Esophagus squamous epithelium (tissue), 4 donors: ENCODE data around the gene RABAC1.

Experiments
- CTCF ChIP-seq, 6 experiments: fragments of 450-650 bp in 4 of 6; fragments of 200-600 bp in 2 of 6; sonication (generic) in 2 of 6; IDR thresholded peaks; one replicate each; pipeline ENCODE4 v1.5.1; 2016 to 2019; ENCODE audit warnings: antibody characterized with exemption in 6 of 6, mild to moderate bottlenecking in 4 of 6, moderate library complexity in 4 of 6
- POLR2A ChIP-seq, 4 donors: fragments of 450-650 bp; IDR thresholded peaks; one replicate each; pipeline ENCODE4 v1.6.1; 2017; ENCODE audit warnings: antibody characterized with exemption in 4 of 4, mild to moderate bottlenecking in 4 of 4, moderate library complexity in 3 of 4

DNA sequence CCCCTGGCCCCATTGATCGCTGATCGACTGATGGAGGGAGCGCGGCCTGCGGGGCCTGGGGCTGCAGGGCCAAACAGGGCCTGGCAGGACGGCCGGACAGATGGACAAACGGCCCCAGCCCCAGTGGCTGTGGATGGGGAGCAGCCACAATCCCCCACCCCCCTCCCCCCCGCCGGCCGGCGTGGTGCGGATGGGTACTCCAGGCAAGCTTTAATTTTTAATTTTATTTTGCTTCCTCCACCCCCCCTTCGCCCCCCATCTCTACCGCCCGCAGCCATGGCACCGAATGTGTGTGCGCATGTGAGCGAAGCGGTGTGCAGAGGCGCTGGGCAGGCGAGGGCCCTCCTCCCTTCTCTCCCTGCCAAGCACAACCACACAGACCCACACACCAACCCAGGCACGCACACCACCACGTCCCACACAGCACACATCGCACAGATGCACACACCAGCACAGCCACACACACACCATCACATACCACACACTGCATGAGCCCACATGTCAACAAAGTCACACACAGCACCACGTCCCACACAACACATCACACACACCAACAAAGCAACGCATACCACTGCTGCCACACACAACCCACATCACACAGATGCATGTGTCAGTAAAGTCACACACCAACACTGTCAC, 43.2 kb downstream of the RABAC1 start:
- TF ChIP-seq CTCF (IDR thresholded peaks at IDR 0.05) (no peak), POLR2A (IDR thresholded peaks at IDR 0.05) (no peak)
